Kidney epithelial cell (primary cell): ENCODE results near the gene APRT. TPM values are rescaled to one million over a fixed set of nuclear protein-coding genes. Genes with fewer than 3 reads are reported as not detected.

Source experiments
- DNase-seq: peaks from one replicate; pipeline ENCODE4 v3.0.0-alpha.2; 2010; ENCODE audit warnings: low read depth
- H3K27me3 ChIP-seq: 2 replicates; pipeline ENCODE4 v1.6.0; 2011; ENCODE audit warnings: low read length; ENCODE audit not compliant: control insufficient read depth, insufficient read depth
- H3K36me3 ChIP-seq: 2 replicates; pipeline ENCODE4 v1.5.1; 2011; ENCODE audit warnings: low read length; ENCODE audit not compliant: control insufficient read depth, insufficient read depth
- H3K4me3 ChIP-seq: 2 replicates; pipeline ENCODE4 v1.5.1; 2011; ENCODE audit warnings: low read depth, mild to moderate bottlenecking, control low read depth, low read length
- CTCF ChIP-seq: IDR thresholded peaks from 2 replicates; pipeline ENCODE4 v1.5.1; 2011; ENCODE audit warnings: mild to moderate bottlenecking, moderate library complexity, low read length, control low read depth, inconsistent platforms; ENCODE audit not compliant: insufficient read depth, poor library complexity, severe bottlenecking
- total RNA-seq: library from RNA; depleted of rRNA; stranded (reverse); fragments of >200 nt; gene quantifications from 2 replicates; pipeline ENCODE4 v1.2.3, GENCODE V29; 2015

The APRT gene
- total RNA-seq, 1 donor from 2014 or later = 218 TPM

- no peak for DNase-seq
- H3K27me3 ChIP-seq = peaks cover 16% of the 10 kb centered on the region
- no peak overlapping the region for H3K4me3 ChIP-seq
- TF ChIP-seq CTCF = no peak
- H3K36me3 ChIP-seq = no peaks in the 10 kb centered on the region
Measured at GRCh38 chr16:88819126-88819525, 7.4 kb upstream of the APRT start.

GRCh38 chr16:88818575-88818874 lies 6.8 kb upstream of the APRT start:
- Histone ChIP-seq H3K27me3 (peaks cover 16% of the 10 kb centered on the region), H3K4me3 (no peak overlapping the region), H3K36me3 (no peaks in the 10 kb centered on the region)
- no peak for DNase-seq
- TF ChIP-seq CTCF = no peak

- Histone ChIP-seq H3K27me3 (peaks cover 16% of the 10 kb centered on the region), H3K36me3 (no peaks in the 10 kb centered on the region), H3K4me3 (no peak overlapping the region)
- TF ChIP-seq CTCF = no peak
- no peak for DNase-seq
Measured at GRCh38 chr16:88817785-88818574, 6.3 kb upstream of the APRT start.

GRCh38 chr16:88816736-88817535 lies 5.2 kb upstream of the APRT start:
- Histone ChIP-seq H3K36me3 (no peaks in the 10 kb centered on the region), H3K27me3 (peaks cover 16% of the 10 kb centered on the region), H3K4me3 (no peak overlapping the region)
- TF ChIP-seq CTCF = no peak
- no peak for DNase-seq

- H3K27me3 ChIP-seq = peaks cover 16% of the 10 kb centered on the region
- peak; percentile 85 for TF ChIP-seq CTCF
- no peak for DNase-seq
- H3K36me3 ChIP-seq = no peaks in the 10 kb centered on the region
- no peak overlapping the region for H3K4me3 ChIP-seq
Measured at GRCh38 chr16:88815901-88816589, 4.3 kb upstream of the APRT start.
